Neural cell (in vitro differentiated cells): ENCODE data around the gene DEF6. TPM values are rescaled to one million over a fixed set of nuclear protein-coding genes. Genes with fewer than 3 reads are reported as not detected.

Experiments
- H2AFZ ChIP-seq: fragments of 200-600, 300-800 bp; sonication (generic), shearing (Covaris generic); 2 replicates; pipeline ENCODE4 v1.6.0; 2014; ENCODE audit warnings: low read depth, mild to moderate bottlenecking, antibody characterized with exemption, low read length, moderate library complexity
- H3F3A ChIP-seq: fragments of 200-600 bp; shearing (Covaris generic); 2 replicates; pipeline ENCODE4 v1.6.1; 2016; ENCODE audit warnings: mild to moderate bottlenecking, moderate library complexity, mixed read lengths, antibody characterized with exemption, low read length; ENCODE audit not compliant: insufficient read depth, poor library complexity, severe bottlenecking
- H3K27ac ChIP-seq: fragments of 200-600, 300-800 bp; sonication (generic), shearing (Covaris generic); 2 replicates; pipeline ENCODE4 v1.5.1; 2014; ENCODE audit warnings: mild to moderate bottlenecking, low read length, moderate library complexity
- H3K27me3 ChIP-seq: fragments of 300-800, 200-600 bp; sonication (generic), shearing (Covaris generic); 2 replicates; pipeline ENCODE4 v1.6.0; 2014; ENCODE audit warnings: mild to moderate bottlenecking, low read depth, low read length, moderate library complexity; ENCODE audit not compliant: insufficient read depth
- H3K36me3 ChIP-seq: fragments of 300-800, 200-600 bp; sonication (generic), shearing (Covaris generic); 2 replicates; pipeline ENCODE4 v1.5.1; 2014; ENCODE audit warnings: mild to moderate bottlenecking, antibody characterized with exemption, low read length, moderate library complexity; ENCODE audit not compliant: insufficient read depth
- H3K4me2 ChIP-seq: fragments of 300-800, 200-600 bp; sonication (generic), shearing (Covaris generic); 2 replicates; pipeline ENCODE4 v1.6.0; 2014; ENCODE audit warnings: mild to moderate bottlenecking, low read length
- H3K4me3 ChIP-seq: fragments of 300-800, 200-600 bp; sonication (generic), shearing (Covaris generic); 2 replicates; pipeline ENCODE4 v1.5.1; 2014; ENCODE audit warnings: mild to moderate bottlenecking, low read length, moderate library complexity
- H3K79me2 ChIP-seq: fragments of 200-600 bp; shearing (Covaris generic); replicated peaks from 2 replicates; pipeline ENCODE4 v1.6.0; 2014; ENCODE audit warnings: mild to moderate bottlenecking, low read length, moderate library complexity; ENCODE audit not compliant: insufficient read depth
- H3K9ac ChIP-seq: fragments of 300-800, 200-600 bp; sonication (generic), shearing (Covaris generic); 2 replicates; pipeline ENCODE4 v1.6.1; 2016; ENCODE audit warnings: mild to moderate bottlenecking, low read length, mixed read lengths
- H3K9me2 ChIP-seq: fragments of 200-600 bp; shearing (Covaris generic); 2 replicates; pipeline ENCODE4 v1.6.1; 2016; ENCODE audit warnings: mild to moderate bottlenecking, low read length, mixed read lengths; ENCODE audit not compliant: insufficient read depth
- H3K9me3 ChIP-seq: fragments of 200-600, 300-800 bp; sonication (generic), shearing (Covaris generic); 2 replicates; pipeline ENCODE4 v1.6.1; 2016; ENCODE audit warnings: mild to moderate bottlenecking, mixed run types, low read length, moderate library complexity, mixed read lengths
- H4K20me1 ChIP-seq: fragments of 200-600 bp; shearing (Covaris generic); 2 replicates; pipeline ENCODE4 v1.6.1; 2016; ENCODE audit warnings: mild to moderate bottlenecking, mixed run types; ENCODE audit not compliant: insufficient read depth
- CTCF ChIP-seq: fragments of 450-650 bp; IDR thresholded peaks from 2 replicates; pipeline ENCODE4 v1.5.1; 2014; ENCODE audit warnings: antibody characterized with exemption, mild to moderate bottlenecking, moderate library complexity; ENCODE audit not compliant: poor library complexity, severe bottlenecking
- EP300 ChIP-seq: fragments of 450-650 bp; conservative IDR thresholded peaks from 2 replicates; pipeline ENCODE4 v1.6.1; 2014; ENCODE audit warnings: antibody characterized with exemption, mild to moderate bottlenecking, moderate library complexity; ENCODE audit not compliant: poor library complexity, severe bottlenecking
- EZH2 ChIP-seq: fragments of 200-600, 300-800 bp; shearing (Covaris generic), sonication (generic); IDR thresholded peaks from 2 replicates; pipeline ENCODE4 v1.6.1; 2014; ENCODE audit warnings: antibody characterized with exemption, low read length, borderline replicate concordance, mild to moderate bottlenecking; ENCODE audit not compliant: insufficient read depth, poor library complexity, severe bottlenecking
- MXI1 ChIP-seq: fragments of 450-650 bp; conservative IDR thresholded peaks from 2 replicates; pipeline ENCODE4 v1.6.1; 2014; ENCODE audit warnings: antibody characterized with exemption, mild to moderate bottlenecking; ENCODE audit not compliant: poor library complexity, severe bottlenecking
- POLR2AphosphoS5 ChIP-seq: IDR thresholded peaks from 2 replicates; pipeline ENCODE4 v1.6.1; 2012
- RAD21 ChIP-seq: fragments of 450-650 bp; conservative IDR thresholded peaks from 2 replicates; pipeline ENCODE4 v1.6.1; 2014; ENCODE audit warnings: antibody characterized with exemption, mild to moderate bottlenecking, moderate library complexity
- REST ChIP-seq: IDR thresholded peaks from 2 replicates; pipeline ENCODE4 v1.6.1; 2012; ENCODE audit warnings: borderline replicate concordance
- SMC3 ChIP-seq: fragments of 450-650 bp; conservative IDR thresholded peaks from 2 replicates; pipeline ENCODE4 v1.6.1; 2014; ENCODE audit warnings: antibody characterized with exemption, mild to moderate bottlenecking, moderate library complexity; ENCODE audit not compliant: poor library complexity
- TAF1 ChIP-seq: IDR thresholded peaks from 2 replicates; pipeline ENCODE4 v1.6.1; 2012; ENCODE audit warnings: low read depth
- polyA plus RNA-seq: library from polyadenylated mRNA; depleted of rRNA; stranded (reverse); fragments of >200 nt; gene quantifications from 2 replicates; pipeline ENCODE4 v1.2.3, GENCODE V29; 2014

Gene DEF6
- polyA plus RNA-seq, 1 donor from 2014 or later: 1.3 TPM

- H3K36me3 ChIP-seq: peaks cover 14% of the 10 kb centered on the region
Observed at GRCh38 chr6:35282472-35282871, 15.1 kb upstream of the DEF6 start.

GRCh38 chr6:35283361-35283760 is 14.3 kb upstream of the DEF6 start:
- Histone ChIP-seq H3K79me2 (no peaks in the 10 kb centered on the region), H3K9ac (no peak overlapping the region), H2AFZ (no peak overlapping the region), H3K36me3 (peaks cover 14% of the 10 kb centered on the region), H3F3A (no peaks in the 10 kb centered on the region), H3K9me2 (no peaks in the 10 kb centered on the region), H3K27ac (no peak overlapping the region), H3K4me2 (no peak overlapping the region), H3K27me3 (no peaks in the 10 kb centered on the region), H4K20me1 (no peaks in the 10 kb centered on the region), H3K4me3 (no peak overlapping the region), H3K9me3 (no peaks in the 10 kb centered on the region)
- no peak for TF ChIP-seq EP300
- TF ChIP-seq REST: no peak
- no peak for TF ChIP-seq SMC3
- no peak for TF ChIP-seq MXI1
- TF ChIP-seq POLR2AphosphoS5: no peak
- no peak for TF ChIP-seq EZH2
- TF ChIP-seq TAF1: no peak
- TF ChIP-seq RAD21: no peak

More at GRCh38 chr6:35282472-35282871, 15.1 kb upstream of the DEF6 start:
- Histone ChIP-seq H3K79me2 (no peaks in the 10 kb centered on the region), H3K4me2 (no peak overlapping the region), H2AFZ (no peak overlapping the region), H3K9me2 (no peaks in the 10 kb centered on the region), H3K27me3 (no peaks in the 10 kb centered on the region), H3K9ac (no peak overlapping the region), H3K27ac (no peak overlapping the region), H4K20me1 (no peaks in the 10 kb centered on the region), H3K9me3 (no peaks in the 10 kb centered on the region), H3F3A (no peaks in the 10 kb centered on the region), H3K4me3 (no peak overlapping the region)
- TF ChIP-seq CTCF (no peak), SMC3 (no peak), EZH2 (no peak), TAF1 (no peak), POLR2AphosphoS5 (no peak), EP300 (no peak), MXI1 (no peak), REST (no peak), RAD21 (no peak)
